ENCODE data around the gene TRAF7.
"Not testable (repeated sequence)": the region's sequence is repeated elsewhere in the genome, so short reads cannot be mapped to it uniquely, and the experiment has no call there.

DNA sequence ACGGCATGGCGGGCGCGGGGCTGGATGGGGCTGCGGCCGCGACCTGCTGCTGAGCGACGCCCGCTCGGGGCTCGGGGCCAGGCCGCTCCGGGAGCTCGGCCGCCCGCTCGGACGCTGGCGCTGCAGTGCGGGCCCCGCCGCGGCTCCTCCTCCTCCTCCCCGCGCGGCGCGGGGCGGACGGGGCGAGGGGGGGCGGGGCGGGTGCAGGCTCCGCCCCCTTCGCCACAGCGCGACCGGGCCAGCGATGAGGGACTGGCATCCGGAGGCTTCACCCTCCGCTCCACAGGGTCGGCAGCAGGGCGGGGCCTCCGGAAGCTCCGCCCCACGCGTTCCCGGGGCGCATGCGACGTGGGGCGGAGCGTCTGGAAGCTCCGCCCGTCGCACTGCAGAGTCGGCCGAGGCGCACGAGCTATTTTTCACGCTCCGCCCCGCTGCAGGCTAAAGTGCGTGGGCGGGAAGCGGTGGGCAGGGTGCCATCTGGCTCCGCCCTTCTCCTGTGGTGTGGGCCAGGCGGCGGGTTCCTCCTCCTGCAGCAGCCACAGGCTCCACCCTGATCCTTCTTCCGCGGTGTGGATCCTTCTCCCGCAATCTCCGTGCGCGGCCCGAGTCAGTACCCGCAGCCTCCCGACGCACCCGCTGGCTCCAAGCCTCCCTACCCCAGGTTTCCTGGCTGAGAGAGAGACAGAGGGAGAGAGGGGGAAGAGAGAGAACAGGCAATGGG lies 19.7 kb upstream of the TRAF7 start, which contains the start of gene PKD1:
- TF ChIP-seq, protein P1, sequence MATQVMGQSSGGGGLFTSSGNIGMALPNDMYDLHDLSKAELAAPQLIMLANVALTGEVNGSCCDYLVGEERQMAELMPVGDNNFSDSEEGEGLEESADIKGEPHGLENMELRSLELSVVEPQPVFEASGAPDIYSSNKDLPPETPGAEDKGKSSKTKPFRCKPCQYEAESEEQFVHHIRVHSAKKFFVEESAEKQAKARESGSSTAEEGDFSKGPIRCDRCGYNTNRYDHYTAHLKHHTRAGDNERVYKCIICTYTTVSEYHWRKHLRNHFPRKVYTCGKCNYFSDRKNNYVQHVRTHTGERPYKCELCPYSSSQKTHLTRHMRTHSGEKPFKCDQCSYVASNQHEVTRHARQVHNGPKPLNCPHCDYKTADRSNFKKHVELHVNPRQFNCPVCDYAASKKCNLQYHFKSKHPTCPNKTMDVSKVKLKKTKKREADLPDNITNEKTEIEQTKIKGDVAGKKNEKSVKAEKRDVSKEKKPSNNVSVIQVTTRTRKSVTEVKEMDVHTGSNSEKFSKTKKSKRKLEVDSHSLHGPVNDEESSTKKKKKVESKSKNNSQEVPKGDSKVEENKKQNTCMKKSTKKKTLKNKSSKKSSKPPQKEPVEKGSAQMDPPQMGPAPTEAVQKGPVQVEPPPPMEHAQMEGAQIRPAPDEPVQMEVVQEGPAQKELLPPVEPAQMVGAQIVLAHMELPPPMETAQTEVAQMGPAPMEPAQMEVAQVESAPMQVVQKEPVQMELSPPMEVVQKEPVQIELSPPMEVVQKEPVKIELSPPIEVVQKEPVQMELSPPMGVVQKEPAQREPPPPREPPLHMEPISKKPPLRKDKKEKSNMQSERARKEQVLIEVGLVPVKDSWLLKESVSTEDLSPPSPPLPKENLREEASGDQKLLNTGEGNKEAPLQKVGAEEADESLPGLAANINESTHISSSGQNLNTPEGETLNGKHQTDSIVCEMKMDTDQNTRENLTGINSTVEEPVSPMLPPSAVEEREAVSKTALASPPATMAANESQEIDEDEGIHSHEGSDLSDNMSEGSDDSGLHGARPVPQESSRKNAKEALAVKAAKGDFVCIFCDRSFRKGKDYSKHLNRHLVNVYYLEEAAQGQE (IDR thresholded peaks at IDR 0.05; ENCODE audit: low read depth) = not testable (repeated sequence)
- TF ChIP-seq, protein P2, sequence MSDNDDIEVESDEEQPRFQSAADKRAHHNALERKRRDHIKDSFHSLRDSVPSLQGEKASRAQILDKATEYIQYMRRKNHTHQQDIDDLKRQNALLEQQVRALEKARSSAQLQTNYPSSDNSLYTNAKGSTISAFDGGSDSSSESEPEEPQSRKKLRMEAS (IDR thresholded peaks at IDR 0.05) = peak; percentile 34
- TF ChIP-seq, protein P3, sequence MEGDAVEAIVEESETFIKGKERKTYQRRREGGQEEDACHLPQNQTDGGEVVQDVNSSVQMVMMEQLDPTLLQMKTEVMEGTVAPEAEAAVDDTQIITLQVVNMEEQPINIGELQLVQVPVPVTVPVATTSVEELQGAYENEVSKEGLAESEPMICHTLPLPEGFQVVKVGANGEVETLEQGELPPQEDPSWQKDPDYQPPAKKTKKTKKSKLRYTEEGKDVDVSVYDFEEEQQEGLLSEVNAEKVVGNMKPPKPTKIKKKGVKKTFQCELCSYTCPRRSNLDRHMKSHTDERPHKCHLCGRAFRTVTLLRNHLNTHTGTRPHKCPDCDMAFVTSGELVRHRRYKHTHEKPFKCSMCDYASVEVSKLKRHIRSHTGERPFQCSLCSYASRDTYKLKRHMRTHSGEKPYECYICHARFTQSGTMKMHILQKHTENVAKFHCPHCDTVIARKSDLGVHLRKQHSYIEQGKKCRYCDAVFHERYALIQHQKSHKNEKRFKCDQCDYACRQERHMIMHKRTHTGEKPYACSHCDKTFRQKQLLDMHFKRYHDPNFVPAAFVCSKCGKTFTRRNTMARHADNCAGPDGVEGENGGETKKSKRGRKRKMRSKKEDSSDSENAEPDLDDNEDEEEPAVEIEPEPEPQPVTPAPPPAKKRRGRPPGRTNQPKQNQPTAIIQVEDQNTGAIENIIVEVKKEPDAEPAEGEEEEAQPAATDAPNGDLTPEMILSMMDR (IDR thresholded peaks at IDR 0.05 in 2 of 3, conservative IDR thresholded peaks at IDR 0.05 in 1 of 3; ENCODE audit: borderline replicate concordance in 1 of 3, insufficient read depth in 1 of 3, low read depth in 2 of 3, low read length in 2 of 3) = not testable (repeated sequence)
- not testable (repeated sequence) for TF ChIP-seq SRF (IDR thresholded peaks at IDR 0.05; ENCODE audit: low read depth)
